ENCODE results near the gene TSC2.

The TSC2 gene

GRCh38 chr16:2030036-2030435 lies 17.7 kb upstream of the TSC2 start:
- no peak for DNase-seq (ENCODE audit: low read depth, low spot score)

- no peak for DNase-seq (ENCODE audit: low read depth, low spot score)
These were observed 16.7 kb upstream of the TSC2 start for GRCh38 chr16:2031081-2031577.

- peak; percentile 48 for DNase-seq (ENCODE audit: low read depth, low spot score)
These were observed 15.3 kb upstream of the TSC2 start for GRCh38 chr16:2032285-2033056.

- peak; percentile 88 for DNase-seq (ENCODE audit: low read depth, low spot score)
These were observed 14.5 kb upstream of the TSC2 start for GRCh38 chr16:2033057-2033908.

GRCh38 chr16:2033909-2034695 lies 13.7 kb upstream of the TSC2 start:
- peak; percentile 55 for DNase-seq (ENCODE audit: low read depth, low spot score)

- no peak for DNase-seq (ENCODE audit: low read depth, low spot score)
These were observed 12.9 kb upstream of the TSC2 start for GRCh38 chr16:2034696-2035430.

GRCh38 chr16:2035431-2036199 lies 12.2 kb upstream of the TSC2 start:
- peak; percentile 96 for DNase-seq (ENCODE audit: low read depth, low spot score)

- no peak for DNase-seq (ENCODE audit: low read depth, low spot score)
These were observed 11.4 kb upstream of the TSC2 start for GRCh38 chr16:2036200-2036966.

- no peak for DNase-seq (ENCODE audit: low read depth, low spot score)
These were observed 10.7 kb upstream of the TSC2 start for GRCh38 chr16:2037115-2037514.

- DNase-seq (ENCODE audit: low read depth, low spot score), result no peak
These were observed 10.0 kb upstream of the TSC2 start for GRCh38 chr16:2037647-2038381.

- DNase-seq (ENCODE audit: low read depth, low spot score), result no peak
These were observed 9.2 kb upstream of the TSC2 start for GRCh38 chr16:2038382-2039231.

GRCh38 chr16:2039274-2040031 lies 8.3 kb upstream of the TSC2 start:
- no peak for DNase-seq (ENCODE audit: low read depth, low spot score)

GRCh38 chr16:2040041-2040786 lies 7.6 kb upstream of the TSC2 start:
- no peak for DNase-seq (ENCODE audit: low read depth, low spot score)

GRCh38 chr16:2040787-2041522 lies 6.8 kb upstream of the TSC2 start:
- peak; percentile 59 for DNase-seq (ENCODE audit: low read depth, low spot score)

GRCh38 chr16:2042171-2042985 lies 5.4 kb upstream of the TSC2 start:
- no peak for DNase-seq (ENCODE audit: low read depth, low spot score)

Data from astrocyte of the hippocampus (primary cell).